H1 (cell line): ENCODE measurements around the gene L2HGDH. TPM values are rescaled to one million over a fixed set of nuclear protein-coding genes. Genes with fewer than 3 reads are reported as not detected.

Experiments used
- CTCF ChIA-PET: fragments of 300-600 bp; sonication (Branson Sonifier 250); formaldehyde crosslinking; loops from one replicate; lab custom pipeline; 2021; ENCODE audit not compliant: partially characterized antibody; lab: Charles Lee
- POLR2A ChIA-PET: fragments of 300-600 bp; sonication (Branson Sonifier 250); formaldehyde crosslinking; loops from one replicate; lab custom pipeline; 2021; ENCODE audit warnings: inconsistent platforms; ENCODE audit not compliant: partially characterized antibody; lab: Charles Lee
- DNase-seq, 2 experiments: peaks; one replicate each; pipeline versions ENCODE4 v3.0.0 to v3.0.0-alpha.2; 2010 to 2022; ENCODE audit warnings: low spot score in 2 of 2, low read depth in 1 of 2, mixed read lengths in 1 of 2
- FAIRE-seq: peaks from 2 replicates; lab custom pipeline; 2011; peaks lifted over from hg19 to GRCh38; lab: Jason Lieb, UNC
- H2AFZ ChIP-seq: 2 replicates; pipeline ENCODE4 v1.8.1; 2012; ENCODE audit warnings: low read length, inconsistent platforms
- H2AK5ac ChIP-seq: 2 replicates; pipeline ENCODE4 v1.6.1; 2013; ENCODE audit warnings: low read depth, low read length
- H2BK120ac ChIP-seq: replicated peaks from 2 replicates; pipeline ENCODE3; 2013; ENCODE audit warnings: low read depth, low read length, inconsistent platforms
- H2BK12ac ChIP-seq: 2 replicates; pipeline ENCODE4 v1.6.1; 2013; ENCODE audit warnings: low read depth, low read length
- H2BK15ac ChIP-seq: 2 replicates; pipeline ENCODE4 v1.6.1; 2013; ENCODE audit warnings: low read length
- H2BK20ac ChIP-seq: 2 replicates; pipeline ENCODE4 v1.6.1; 2013; ENCODE audit warnings: low read length
- H2BK5ac ChIP-seq: 2 replicates; pipeline ENCODE4 v1.6.1; 2013; ENCODE audit warnings: low read depth, low read length
- H3K14ac ChIP-seq: 2 replicates; pipeline ENCODE4 v1.6.1; 2013; ENCODE audit warnings: inconsistent platforms; ENCODE audit not compliant: insufficient read length
- H3K18ac ChIP-seq: 2 replicates; pipeline ENCODE4 v1.6.1; 2013; ENCODE audit warnings: low read length; ENCODE audit errors: extremely low read depth
- H3K23ac ChIP-seq: 2 replicates; pipeline ENCODE4 v1.6.1; 2013; ENCODE audit warnings: inconsistent platforms; ENCODE audit not compliant: insufficient read length
- H3K23me2 ChIP-seq: 2 replicates; pipeline ENCODE4 v1.6.1; 2013; ENCODE audit warnings: low read depth, low read length
- H3K27ac ChIP-seq: 2 replicates; pipeline ENCODE4 v1.6.1; 2011; ENCODE audit warnings: low read depth, low read length, inconsistent platforms
- H3K27me3 ChIP-seq, 4 experiments: replicated peaks in 1 of 4; 1 replicate in 1 of 4; 2 replicates in 3 of 4; pipeline versions ENCODE4 v1.6.1 to v1.8.1; 2011 to 2013; ENCODE audit warnings: low read length in 3 of 4, mild to moderate bottlenecking in 3 of 4, inconsistent platforms in 2 of 4, mixed read lengths in 2 of 4, moderate library complexity in 1 of 4; ENCODE audit not compliant: control insufficient read depth in 3 of 4, insufficient read depth in 3 of 4; ENCODE audit errors: extremely low read depth in 1 of 4
- H3K36me3 ChIP-seq, 4 experiments: 2 replicates each; pipeline versions ENCODE4 v1.6.1 to v1.8.1; 2011 to 2013; ENCODE audit warnings: mild to moderate bottlenecking in 4 of 4, low read length in 3 of 4, moderate library complexity in 2 of 4, control low read depth in 1 of 4, inconsistent platforms in 1 of 4; ENCODE audit not compliant: insufficient read depth in 4 of 4, control insufficient read depth in 2 of 4
- H3K4ac ChIP-seq: replicated peaks from 2 replicates; pipeline ENCODE3; 2013; ENCODE audit warnings: low read length, low read depth, mixed read lengths, inconsistent platforms; ENCODE audit not compliant: insufficient read length
- H3K4me1 ChIP-seq, 4 experiments: replicated peaks in 1 of 4; 1 replicate in 1 of 4; 2 replicates in 3 of 4; pipeline versions ENCODE4 v1.6.1 to v1.8.1; 2011 to 2013; ENCODE audit warnings: low read length in 3 of 4, inconsistent platforms in 2 of 4, mixed read lengths in 1 of 4; ENCODE audit not compliant: insufficient read depth in 4 of 4, control insufficient read depth in 3 of 4
- H3K4me2 ChIP-seq, 2 experiments: 2 replicates each; pipeline versions ENCODE4 v1.6.1 to v1.8.1; 2011 to 2013; ENCODE audit warnings: low read depth in 2 of 2, low read length in 2 of 2, control low read depth in 1 of 2, inconsistent platforms in 1 of 2, mild to moderate bottlenecking in 1 of 2; ENCODE audit not compliant: insufficient read depth in 1 of 2
- H3K4me3 ChIP-seq, 4 experiments: fragments of 200-600, 300-600 bp in 1 of 4; sonication (generic), shearing (Covaris generic), sonication (Bioruptor Twin) in 1 of 4; 2 replicates each; pipeline versions ENCODE4 v1.5.1 to v1.8.1; 2011 to 2016; ENCODE audit warnings: low read length in 4 of 4, low read depth in 3 of 4, control low read depth in 2 of 4, inconsistent platforms in 2 of 4, mild to moderate bottlenecking in 2 of 4, mixed read lengths in 1 of 4, moderate library complexity in 1 of 4; ENCODE audit not compliant: insufficient read depth in 2 of 4; ENCODE audit errors: extremely low read depth in 1 of 4
- H3K56ac ChIP-seq: replicated peaks from 2 replicates; pipeline ENCODE3; 2013; ENCODE audit warnings: low read depth, mild to moderate bottlenecking, mixed read lengths, low read length, inconsistent platforms; ENCODE audit not compliant: insufficient read length
- H3K79me1 ChIP-seq: 2 replicates; pipeline ENCODE4 v1.6.1; 2013; ENCODE audit warnings: low read depth, low read length, control low read depth
- H3K79me2 ChIP-seq, 2 experiments: 2 replicates each; pipeline versions ENCODE4 v1.6.1 to v1.8.1; 2012 to 2013; ENCODE audit warnings: low read length in 2 of 2, mild to moderate bottlenecking in 2 of 2, inconsistent platforms in 1 of 2; ENCODE audit not compliant: insufficient read depth in 2 of 2, control insufficient read depth in 1 of 2
- H3K9ac ChIP-seq, 4 experiments: replicated peaks in 1 of 4; 1 replicate in 1 of 4; 2 replicates in 3 of 4; pipeline versions ENCODE4 v1.6.1 to v1.8.1; 2011 to 2013; ENCODE audit warnings: low read depth in 3 of 4, low read length in 3 of 4, control low read depth in 2 of 4, mild to moderate bottlenecking in 2 of 4, moderate library complexity in 2 of 4, inconsistent platforms in 1 of 4; ENCODE audit errors: extremely low read depth in 1 of 4
- H3K9me3 ChIP-seq, 2 experiments: 2 replicates each; pipeline versions ENCODE4 v1.6.1 to v1.8.1; 2012 to 2013; ENCODE audit warnings: mild to moderate bottlenecking in 2 of 2, moderate library complexity in 2 of 2, control low read depth in 1 of 2, inconsistent platforms in 1 of 2, low read depth in 1 of 2, low read length in 1 of 2, mixed read lengths in 1 of 2; ENCODE audit not compliant: insufficient read depth in 2 of 2
- H4K20me1 ChIP-seq, 2 experiments: replicated peaks in 1 of 2; 2 replicates each; pipeline versions ENCODE3 to v1.8.1; 2011 to 2013; ENCODE audit warnings: inconsistent platforms in 2 of 2, low read length in 2 of 2, mild to moderate bottlenecking in 1 of 2; ENCODE audit not compliant: insufficient read depth in 2 of 2, control insufficient read depth in 1 of 2
- H4K5ac ChIP-seq: 2 replicates; pipeline ENCODE4 v1.6.1; 2013; ENCODE audit warnings: low read length, low read depth, mixed read lengths, inconsistent platforms; ENCODE audit not compliant: insufficient read length
- H4K8ac ChIP-seq: 2 replicates; pipeline ENCODE4 v1.8.0; 2013; ENCODE audit warnings: mild to moderate bottlenecking, moderate library complexity, low read length, inconsistent platforms; ENCODE audit not compliant: insufficient read depth; ENCODE audit errors: extremely low read depth
- H4K91ac ChIP-seq: replicated peaks from 2 replicates; pipeline ENCODE3; 2013; ENCODE audit warnings: low read length, mixed read lengths, inconsistent platforms; ENCODE audit not compliant: insufficient read length
- BACH1 ChIP-seq: IDR thresholded peaks from 2 replicates; pipeline ENCODE4 v1.6.1; 2012; ENCODE audit warnings: low read length, improper control_type of control experiment
- GTF2F1 ChIP-seq: IDR thresholded peaks from 2 replicates; pipeline ENCODE4 v1.6.1; 2012; ENCODE audit warnings: low read depth, low read length, improper control_type of control experiment, borderline replicate concordance
- NANOG ChIP-seq: IDR thresholded peaks from 2 replicates; pipeline ENCODE4 v1.6.1; 2011; ENCODE audit warnings: low read length, low read depth, mild to moderate bottlenecking, inconsistent platforms; ENCODE audit not compliant: insufficient read depth, poor library complexity, severe bottlenecking
- POLR2AphosphoS5 ChIP-seq: IDR thresholded peaks from 2 replicates; pipeline ENCODE4 v1.6.1; 2011; ENCODE audit warnings: low read depth, low read length
- WGBS, 2 experiments: shearing (Covaris generic) in 1 of 2; methylation state at CpG; one replicate each; pipeline versions ENCODE4 v1.1.6 to v1.1.7; 2013 to 2015; ENCODE audit warnings: low lambda C conversion rate in 2 of 2, mixed read lengths in 2 of 2, inconsistent platforms in 1 of 2, low coverage in 1 of 2, missing lambda C conversion rate in 1 of 2; ENCODE audit not compliant: insufficient replicate concordance in 2 of 2, insufficient coverage in 1 of 2, insufficient read length in 1 of 2; ENCODE audit errors: extremely low coverage in 1 of 2, missing lambda C conversion rate in 1 of 2; 5-methylcytosine and 5-hydroxymethylcytosine counted together
- polyA plus RNA-seq, 7 experiments: library from polyadenylated mRNA; depleted of rRNA in 3 of 7; stranded (reverse) in 5 of 7; unstranded in 2 of 7; fragments of >200 nt in 5 of 7; fragments of 200-250 nt in 2 of 7; gene quantifications; 1 replicate in 5 of 7; 2 replicates in 1 of 7; 4 replicates in 1 of 7; pipeline versions ENCODE4 v1.2.1 to v1.2.3, GENCODE V29; 2011 to 2013; ENCODE audit warnings: missing spikeins in 2 of 7, mixed read lengths in 2 of 7
- total RNA-seq: library from RNA; stranded (reverse); fragmentation: NEBNext Ultra II Directional; extraction: Animal tissue kit (Norgen Biotek cat#: 25700); gene quantifications from 2 replicates; pipeline ENCODE4 v1.2.1, GENCODE V29; 2021
- TF ChIP-seq, protein P1 (sequence below): IDR thresholded peaks from 2 replicates; pipeline ENCODE4 v1.6.1; 2012; ENCODE audit warnings: inconsistent platforms
- TF ChIP-seq, protein P2 (sequence below), 3 experiments: IDR thresholded peaks; 1 replicate in 2 of 3; 2 replicates in 1 of 3; pipeline versions ENCODE4 v1.5.1 to v1.6.1; 2011; ENCODE audit warnings: low read length in 3 of 3, mild to moderate bottlenecking in 3 of 3, inconsistent platforms in 2 of 3, low read depth in 1 of 3, moderate library complexity in 1 of 3; ENCODE audit not compliant: insufficient read depth in 1 of 3; ENCODE audit errors: control extremely low read depth in 1 of 3

The L2HGDH gene
- total and polyA plus RNA-seq, 2 of the 8 experiments (the other 6 are each of a cell fraction or from before 2014, with no cell fraction given), result 12.2 to 28.6 TPM

DNA sequence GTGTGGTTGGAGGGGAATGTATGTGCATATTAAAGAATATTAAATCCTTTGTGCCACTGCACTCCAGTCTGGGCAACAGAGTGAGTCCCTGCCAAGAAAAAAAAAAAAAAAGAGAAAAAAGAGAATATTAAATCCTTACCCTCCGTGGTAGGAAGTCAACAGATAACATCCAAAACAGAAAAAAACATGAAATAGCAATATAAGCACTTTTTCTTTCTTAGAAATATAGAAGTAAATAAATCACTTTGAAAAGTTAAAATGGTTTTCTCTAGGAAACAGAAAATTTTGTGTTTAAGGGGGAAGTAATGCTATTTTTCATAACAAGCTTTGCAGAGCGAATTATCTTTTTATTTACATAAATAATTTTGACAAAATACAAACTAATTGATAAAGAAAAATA lies 98.2 kb downstream of the L2HGDH start:
- H3K56ac ChIP-seq, result no peak overlapping the region
- DNase-seq, result no peak
- H2AK5ac ChIP-seq, result no peak overlapping the region
- no peak overlapping the region for H3K14ac ChIP-seq
- FAIRE-seq, result no peak
- ChIA-PET POLR2A (interaction anchor here (1.2 kb wide), 1 partner anchor 12 kb away, joined by 3 read pairs; no protein-coding TSS in a partner anchor), CTCF (no interaction called here)
- H3K18ac ChIP-seq, result no peak overlapping the region
- no peaks in the 10 kb centered on the region for H3K27me3 ChIP-seq
- no peak overlapping the region for H3K23ac ChIP-seq
- no peak overlapping the region for H3K4me3 ChIP-seq
- no peaks in the 10 kb centered on the region; the same call in 1 of the 2 replicates for H3K79me1 ChIP-seq
- H4K20me1 ChIP-seq, result no peaks in the 10 kb centered on the region
- H2BK12ac ChIP-seq, result no peak overlapping the region
- H3K79me2 ChIP-seq, result no peaks in the 10 kb centered on the region
- no peak overlapping the region for H4K91ac ChIP-seq
- no peak overlapping the region for H2BK15ac ChIP-seq
- no peak overlapping the region for H3K27ac ChIP-seq
- H3K9me3 ChIP-seq, result no peaks in the 10 kb centered on the region
- H2AFZ ChIP-seq, result no peak overlapping the region
- 94% methylated on average over 2 of the region's 2 CpGs; no CpG with 5 or more reads in 1 of the 2 experiments for WGBS, 2 experiments
- H2BK5ac ChIP-seq, result no peak overlapping the region
- H4K5ac ChIP-seq, result no peak overlapping the region
- H3K9ac ChIP-seq, result no peak overlapping the region
- TF ChIP-seq POLR2AphosphoS5 (no peak), BACH1 (no peak), NANOG (no peak), GTF2F1 (no peak)
- TF ChIP-seq, protein P1, sequence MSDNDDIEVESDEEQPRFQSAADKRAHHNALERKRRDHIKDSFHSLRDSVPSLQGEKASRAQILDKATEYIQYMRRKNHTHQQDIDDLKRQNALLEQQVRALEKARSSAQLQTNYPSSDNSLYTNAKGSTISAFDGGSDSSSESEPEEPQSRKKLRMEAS, result no peak
- TF ChIP-seq, protein P2, sequence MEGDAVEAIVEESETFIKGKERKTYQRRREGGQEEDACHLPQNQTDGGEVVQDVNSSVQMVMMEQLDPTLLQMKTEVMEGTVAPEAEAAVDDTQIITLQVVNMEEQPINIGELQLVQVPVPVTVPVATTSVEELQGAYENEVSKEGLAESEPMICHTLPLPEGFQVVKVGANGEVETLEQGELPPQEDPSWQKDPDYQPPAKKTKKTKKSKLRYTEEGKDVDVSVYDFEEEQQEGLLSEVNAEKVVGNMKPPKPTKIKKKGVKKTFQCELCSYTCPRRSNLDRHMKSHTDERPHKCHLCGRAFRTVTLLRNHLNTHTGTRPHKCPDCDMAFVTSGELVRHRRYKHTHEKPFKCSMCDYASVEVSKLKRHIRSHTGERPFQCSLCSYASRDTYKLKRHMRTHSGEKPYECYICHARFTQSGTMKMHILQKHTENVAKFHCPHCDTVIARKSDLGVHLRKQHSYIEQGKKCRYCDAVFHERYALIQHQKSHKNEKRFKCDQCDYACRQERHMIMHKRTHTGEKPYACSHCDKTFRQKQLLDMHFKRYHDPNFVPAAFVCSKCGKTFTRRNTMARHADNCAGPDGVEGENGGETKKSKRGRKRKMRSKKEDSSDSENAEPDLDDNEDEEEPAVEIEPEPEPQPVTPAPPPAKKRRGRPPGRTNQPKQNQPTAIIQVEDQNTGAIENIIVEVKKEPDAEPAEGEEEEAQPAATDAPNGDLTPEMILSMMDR (IDR thresholded peaks at IDR 0.05; ENCODE audit: control extremely low read depth in 1 of 3, insufficient read depth in 1 of 3, low read depth in 1 of 3, low read length in 3 of 3), result no peak
- TF ChIP-seq, all 59 proteins: peak for 0
- no peaks in the 10 kb centered on the region for H3K36me3 ChIP-seq
- no peak overlapping the region for H3K4me2 ChIP-seq
- H3K23me2 ChIP-seq, result no peaks in the 10 kb centered on the region; the same call in 1 of the 2 replicates
- no peak overlapping the region for H3K4ac ChIP-seq
- no peaks in the 10 kb centered on the region for H3K4me1 ChIP-seq
- no peak overlapping the region for H2BK120ac ChIP-seq
- no peak overlapping the region for H2BK20ac ChIP-seq
- no peak overlapping the region for H4K8ac ChIP-seq
